Activated effector memory CD4-positive, alpha-beta T cell treated with anti-CD3 and anti-CD28 coated beads, Interleukin-2, amount 50 U/mL, for 16 hours (primary cell): ENCODE results near the gene CD3G.
"Not testable (repeated sequence)": the region's sequence is repeated elsewhere in the genome, so short reads cannot be mapped to it uniquely, and the experiment has no call there.

Experiments used
- DNase-seq: peaks from one replicate; pipeline ENCODE4 v3.0.0-alpha.2; 2020

The CD3G gene

GRCh38 chr11:118383657-118384056 is 39.5 kb downstream of the CD3G start:
- no peak for DNase-seq

- no peak for DNase-seq
Measured at GRCh38 chr11:118396097-118396501, 52.0 kb downstream of the CD3G start.

GRCh38 chr11:118397448-118397847 is 53.3 kb downstream of the CD3G start:
- DNase-seq, result no peak

- peak; percentile 78 for DNase-seq
Measured at GRCh38 chr11:118398791-118399559, 54.8 kb downstream of the CD3G start.

- DNase-seq, result peak; percentile 96
Measured at GRCh38 chr11:118401151-118401879, 57.2 kb downstream of the CD3G start, which contains the start of gene ATP5MG. Gene ATP5MG, plus strand, starts transcription at chr11:118401606. Its CDS starts 60 bp downstream, at chr11:118401666.

- DNase-seq, result no peak
Measured at GRCh38 chr11:118401880-118402590, 57.9 kb downstream of the CD3G start.

GRCh38 chr11:118402594-118402993 is 58.5 kb downstream of the CD3G start:
- not testable (repeated sequence) for DNase-seq
